ENCODE results near the gene HTRA3. TPM values are rescaled to one million over a fixed set of nuclear protein-coding genes. Genes with fewer than 3 reads are reported as not detected.

HTRA3 gene
- polyA plus RNA-seq, 1 donor from 2014 or later = not detected

- Histone ChIP-seq H4K20me1 (ENCODE audit: insufficient read depth) (no peaks in the 10 kb centered on the region), H3K4me2 (ENCODE audit: low read length) (no peak overlapping the region), H3K9me2 (ENCODE audit: insufficient read depth, low read length) (no peaks in the 10 kb centered on the region), H3K27me3 (ENCODE audit: insufficient read depth, low read depth, low read length) (peaks cover 37% of the 10 kb centered on the region), H3K79me2 (replicated peaks; ENCODE audit: insufficient read depth, low read length) (no peaks in the 10 kb centered on the region), H3K9me3 (ENCODE audit: low read length) (no peaks in the 10 kb centered on the region), H3K36me3 (ENCODE audit: insufficient read depth, low read length) (no peaks in the 10 kb centered on the region), H3K4me3 (ENCODE audit: low read length) (no peak overlapping the region), H2AFZ (ENCODE audit: low read depth, low read length) (no peak overlapping the region), H3K27ac (ENCODE audit: low read length) (no peak overlapping the region), H3F3A (ENCODE audit: insufficient read depth, low read length, poor library complexity, severe bottlenecking) (no peaks in the 10 kb centered on the region), H3K9ac (ENCODE audit: low read length) (no peak overlapping the region)
- TF ChIP-seq REST (IDR thresholded peaks at IDR 0.05; ENCODE audit: borderline replicate concordance) = no peak
- TF ChIP-seq CTCF (IDR thresholded peaks at IDR 0.05; ENCODE audit: poor library complexity, severe bottlenecking) = no peak
- TF ChIP-seq EP300 (conservative IDR thresholded peaks at IDR 0.05; ENCODE audit: poor library complexity, severe bottlenecking) = no peak
- TF ChIP-seq EZH2 (IDR thresholded peaks at IDR 0.05; ENCODE audit: borderline replicate concordance, insufficient read depth, low read length, poor library complexity, severe bottlenecking) = no peak
- TF ChIP-seq RAD21 (conservative IDR thresholded peaks at IDR 0.05) = no peak
- no peak for TF ChIP-seq POLR2AphosphoS5 (IDR thresholded peaks at IDR 0.05)
- TF ChIP-seq TAF1 (IDR thresholded peaks at IDR 0.05; ENCODE audit: low read depth) = no peak
- no peak for TF ChIP-seq MXI1 (conservative IDR thresholded peaks at IDR 0.05; ENCODE audit: poor library complexity, severe bottlenecking)
Measured at GRCh38 chr4:8272472-8273428, 3.2 kb downstream of the HTRA3 start.

- Histone ChIP-seq H3K36me3 (ENCODE audit: insufficient read depth, low read length) (no peaks in the 10 kb centered on the region), H3K4me2 (ENCODE audit: low read length) (no peak overlapping the region), H3K9me2 (ENCODE audit: insufficient read depth, low read length) (no peaks in the 10 kb centered on the region), H2AFZ (ENCODE audit: low read depth, low read length) (no peak overlapping the region), H3K9ac (ENCODE audit: low read length) (no peak overlapping the region), H3K9me3 (ENCODE audit: low read length) (no peaks in the 10 kb centered on the region), H4K20me1 (ENCODE audit: insufficient read depth) (no peaks in the 10 kb centered on the region), H3K27me3 (ENCODE audit: insufficient read depth, low read depth, low read length) (peaks cover 31% of the 10 kb centered on the region), H3K79me2 (replicated peaks; ENCODE audit: insufficient read depth, low read length) (no peaks in the 10 kb centered on the region), H3K4me3 (ENCODE audit: low read length) (no peak overlapping the region), H3F3A (ENCODE audit: insufficient read depth, low read length, poor library complexity, severe bottlenecking) (no peaks in the 10 kb centered on the region), H3K27ac (ENCODE audit: low read length) (no peak overlapping the region)
- TF ChIP-seq CTCF (IDR thresholded peaks at IDR 0.05; ENCODE audit: poor library complexity, severe bottlenecking) (no peak), EZH2 (IDR thresholded peaks at IDR 0.05; ENCODE audit: borderline replicate concordance, insufficient read depth, low read length, poor library complexity, severe bottlenecking) (no peak), EP300 (conservative IDR thresholded peaks at IDR 0.05; ENCODE audit: poor library complexity, severe bottlenecking) (no peak), POLR2AphosphoS5 (IDR thresholded peaks at IDR 0.05) (no peak), MXI1 (conservative IDR thresholded peaks at IDR 0.05; ENCODE audit: poor library complexity, severe bottlenecking) (no peak), TAF1 (IDR thresholded peaks at IDR 0.05; ENCODE audit: low read depth) (no peak), RAD21 (conservative IDR thresholded peaks at IDR 0.05) (no peak), REST (IDR thresholded peaks at IDR 0.05; ENCODE audit: borderline replicate concordance) (no peak), SMC3 (conservative IDR thresholded peaks at IDR 0.05; ENCODE audit: poor library complexity) (no peak)
Measured at GRCh38 chr4:8273450-8273849, 3.9 kb downstream of the HTRA3 start.

All from neural cell (in vitro differentiated cells).